Ishikawa (cell line): Measurements from ENCODE around the gene RBMS3.

Source experiments
- EP300 ChIP-seq: IDR thresholded peaks from 2 replicates; pipeline ENCODE4 v1.6.1; 2012; ENCODE audit warnings: borderline replicate concordance
- RAD21 ChIP-seq: IDR thresholded peaks from 2 replicates; pipeline ENCODE4 v1.6.1; 2012; ENCODE audit warnings: low read depth
- TCF12 ChIP-seq: IDR thresholded peaks from 2 replicates; pipeline ENCODE4 v1.6.1; 2012; ENCODE audit warnings: low read depth
- TF ChIP-seq, protein P1 (sequence below): IDR thresholded peaks from 2 replicates; pipeline ENCODE4 v1.6.1; 2012
- TF ChIP-seq, protein P2 (sequence below): IDR thresholded peaks from 2 replicates; pipeline ENCODE4 v1.6.1; 2012; ENCODE audit warnings: low read depth, mild to moderate bottlenecking
- TF ChIP-seq, protein P3 (sequence below): IDR thresholded peaks from 2 replicates; pipeline ENCODE4 v1.6.1; 2012

DNA sequence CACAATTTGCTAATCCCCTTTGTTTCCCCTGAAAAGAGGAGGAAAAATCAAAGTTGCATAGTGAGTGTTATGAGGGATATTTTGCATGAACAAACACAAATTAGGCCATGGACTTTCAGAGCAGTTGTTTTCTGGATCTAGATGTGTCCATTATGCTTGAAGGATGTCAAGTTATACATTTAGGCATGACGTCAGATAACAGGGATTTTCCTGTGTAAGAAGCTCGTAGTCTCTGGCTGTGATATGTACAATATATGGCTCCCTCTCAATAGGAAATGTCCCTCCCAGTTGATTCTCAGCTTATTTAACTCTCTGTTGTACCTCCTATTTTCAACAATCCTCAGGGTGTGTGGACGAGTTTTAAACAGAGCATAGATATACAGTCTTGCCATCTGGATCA lies 171.0 kb downstream of the RBMS3 start:
- TF ChIP-seq, protein P1, sequence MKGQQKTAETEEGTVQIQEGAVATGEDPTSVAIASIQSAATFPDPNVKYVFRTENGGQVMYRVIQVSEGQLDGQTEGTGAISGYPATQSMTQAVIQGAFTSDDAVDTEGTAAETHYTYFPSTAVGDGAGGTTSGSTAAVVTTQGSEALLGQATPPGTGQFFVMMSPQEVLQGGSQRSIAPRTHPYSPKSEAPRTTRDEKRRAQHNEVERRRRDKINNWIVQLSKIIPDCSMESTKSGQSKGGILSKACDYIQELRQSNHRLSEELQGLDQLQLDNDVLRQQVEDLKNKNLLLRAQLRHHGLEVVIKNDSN, result no peak
- TF ChIP-seq, protein P2, sequence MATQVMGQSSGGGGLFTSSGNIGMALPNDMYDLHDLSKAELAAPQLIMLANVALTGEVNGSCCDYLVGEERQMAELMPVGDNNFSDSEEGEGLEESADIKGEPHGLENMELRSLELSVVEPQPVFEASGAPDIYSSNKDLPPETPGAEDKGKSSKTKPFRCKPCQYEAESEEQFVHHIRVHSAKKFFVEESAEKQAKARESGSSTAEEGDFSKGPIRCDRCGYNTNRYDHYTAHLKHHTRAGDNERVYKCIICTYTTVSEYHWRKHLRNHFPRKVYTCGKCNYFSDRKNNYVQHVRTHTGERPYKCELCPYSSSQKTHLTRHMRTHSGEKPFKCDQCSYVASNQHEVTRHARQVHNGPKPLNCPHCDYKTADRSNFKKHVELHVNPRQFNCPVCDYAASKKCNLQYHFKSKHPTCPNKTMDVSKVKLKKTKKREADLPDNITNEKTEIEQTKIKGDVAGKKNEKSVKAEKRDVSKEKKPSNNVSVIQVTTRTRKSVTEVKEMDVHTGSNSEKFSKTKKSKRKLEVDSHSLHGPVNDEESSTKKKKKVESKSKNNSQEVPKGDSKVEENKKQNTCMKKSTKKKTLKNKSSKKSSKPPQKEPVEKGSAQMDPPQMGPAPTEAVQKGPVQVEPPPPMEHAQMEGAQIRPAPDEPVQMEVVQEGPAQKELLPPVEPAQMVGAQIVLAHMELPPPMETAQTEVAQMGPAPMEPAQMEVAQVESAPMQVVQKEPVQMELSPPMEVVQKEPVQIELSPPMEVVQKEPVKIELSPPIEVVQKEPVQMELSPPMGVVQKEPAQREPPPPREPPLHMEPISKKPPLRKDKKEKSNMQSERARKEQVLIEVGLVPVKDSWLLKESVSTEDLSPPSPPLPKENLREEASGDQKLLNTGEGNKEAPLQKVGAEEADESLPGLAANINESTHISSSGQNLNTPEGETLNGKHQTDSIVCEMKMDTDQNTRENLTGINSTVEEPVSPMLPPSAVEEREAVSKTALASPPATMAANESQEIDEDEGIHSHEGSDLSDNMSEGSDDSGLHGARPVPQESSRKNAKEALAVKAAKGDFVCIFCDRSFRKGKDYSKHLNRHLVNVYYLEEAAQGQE, result no peak
- TF ChIP-seq EP300 (no peak), TCF12 (no peak), RAD21 (no peak)
- TF ChIP-seq, protein P3, sequence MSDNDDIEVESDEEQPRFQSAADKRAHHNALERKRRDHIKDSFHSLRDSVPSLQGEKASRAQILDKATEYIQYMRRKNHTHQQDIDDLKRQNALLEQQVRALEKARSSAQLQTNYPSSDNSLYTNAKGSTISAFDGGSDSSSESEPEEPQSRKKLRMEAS, result no peak
